ENCODE results near the gene ANO1.
A peak's percentile ranks its signal among the peaks of the same experiment; 100 is the strongest.

The ANO1 gene

GRCh38 chr11:70126494-70126893, 48.4 kb downstream of the ANO1 start:
- no peak for DNase-seq
- intact Hi-C loops (cut with DNase I): no loop called here

- no peak for DNase-seq
- intact Hi-C loops (cut with DNase I): no loop called here
These were observed 49.7 kb downstream of the ANO1 start for GRCh38 chr11:70127653-70128434.

GRCh38 chr11:70128435-70128906, 50.4 kb downstream of the ANO1 start:
- intact Hi-C loops (cut with DNase I): no loop called here
- no peak for DNase-seq

- intact Hi-C loops (cut with DNase I): no loop called here
These were observed 51.0 kb downstream of the ANO1 start for GRCh38 chr11:70129051-70129592.

GRCh38 chr11:70130636-70131035, 52.5 kb downstream of the ANO1 start:
- no peak for DNase-seq
- intact Hi-C loops (cut with DNase I): no loop called here

More at GRCh38 chr11:70129051-70129592, 51.0 kb downstream of the ANO1 start:
- no peak for DNase-seq

- DNase-seq: no peak
- intact Hi-C loops (cut with DNase I): no loop called here
These were observed 53.6 kb downstream of the ANO1 start for GRCh38 chr11:70131606-70132190.

- DNase-seq: no peak
- intact Hi-C loops (cut with DNase I): no loop called here
These were observed 54.5 kb downstream of the ANO1 start for GRCh38 chr11:70132641-70133040.

GRCh38 chr11:70133771-70134335, 55.7 kb downstream of the ANO1 start:
- DNase-seq: no peak

GRCh38 chr11:70134490-70134889, 56.4 kb downstream of the ANO1 start:
- intact Hi-C loops (cut with DNase I): no loop called here
- peak in 2 of 42 donors; percentile 21 for DNase-seq

More at GRCh38 chr11:70133771-70134335, 55.7 kb downstream of the ANO1 start:
- intact Hi-C loops (cut with DNase I): no loop called here

- DNase-seq: no peak
- intact Hi-C loops (cut with DNase I): no loop called here
These were observed 57.0 kb downstream of the ANO1 start for GRCh38 chr11:70135142-70135541.

- DNase-seq: no peak
- intact Hi-C loops (cut with DNase I): no loop called here
These were observed 57.5 kb downstream of the ANO1 start for GRCh38 chr11:70135625-70136059.

GRCh38 chr11:70137383-70137782, 59.3 kb downstream of the ANO1 start:
- intact Hi-C loops (cut with DNase I): no loop called here
- no peak for DNase-seq

GRCh38 chr11:70138403-70138802, 60.3 kb downstream of the ANO1 start:
- intact Hi-C loops (cut with DNase I): no loop called here
- no peak for DNase-seq

- intact Hi-C loops (cut with DNase I): no loop called here
- DNase-seq: no peak
These were observed 61.8 kb downstream of the ANO1 start for GRCh38 chr11:70139785-70140410.

- DNase-seq: no peak
- intact Hi-C loops (cut with DNase I): no loop called here
These were observed 62.8 kb downstream of the ANO1 start for GRCh38 chr11:70140711-70141485.

GRCh38 chr11:70141486-70142220, 63.5 kb downstream of the ANO1 start:
- DNase-seq: peak in 3 of 42 donors; percentile 17 to 47 (median 17)
- intact Hi-C loops (cut with DNase I): no loop called here

GRCh38 chr11:70142221-70142875, 64.2 kb downstream of the ANO1 start:
- DNase-seq: no peak

GRCh38 chr11:70144262-70144661, 66.1 kb downstream of the ANO1 start:
- DNase-seq: no peak
- intact Hi-C loops (cut with DNase I): no loop called here

More at GRCh38 chr11:70142221-70142875, 64.2 kb downstream of the ANO1 start:
- intact Hi-C loops (cut with DNase I): no loop called here
